ENCODE data around the gene NSUN2. TPM values are rescaled to one million over a fixed set of nuclear protein-coding genes. Genes with fewer than 3 reads are reported as not detected.

Gene NSUN2
- total and polyA plus RNA-seq, 2 of the 4 experiments (the other 2 are of a cell fraction), result 51.1 to 61.1 TPM

DNA sequence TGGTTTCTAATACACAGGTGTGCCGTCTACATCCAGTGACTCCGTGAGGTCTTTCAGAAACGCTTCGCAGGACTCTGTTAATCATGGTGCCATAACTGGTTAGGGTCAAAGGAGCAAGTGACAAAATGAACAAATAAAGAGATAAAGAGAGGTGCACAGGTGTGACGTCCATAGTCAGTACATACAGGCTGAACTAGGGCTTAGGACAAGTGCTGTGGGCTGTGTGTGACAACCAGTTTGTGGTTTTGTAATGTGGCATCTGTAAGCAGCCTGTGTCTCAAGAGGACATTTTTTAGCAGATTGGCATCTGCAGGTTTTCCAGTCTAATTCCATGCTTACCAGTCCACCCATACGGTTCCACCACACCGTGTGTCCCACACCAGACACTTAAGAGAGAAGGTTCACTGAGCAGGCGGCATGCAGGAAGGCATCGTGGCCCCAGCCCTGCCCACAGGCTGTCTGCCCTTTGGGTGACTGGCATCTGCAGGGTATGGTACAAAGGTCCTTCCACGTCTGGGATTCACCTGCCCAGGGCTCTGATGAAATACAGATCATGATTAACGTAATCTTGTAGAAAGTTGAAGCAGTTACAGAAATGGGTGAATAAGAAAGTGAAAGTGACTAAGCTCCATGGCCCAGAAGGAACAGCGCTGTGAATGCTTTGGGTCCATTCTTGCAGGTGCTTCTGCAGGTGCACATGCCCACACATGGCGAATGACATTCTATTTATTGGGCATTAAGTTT, 27.3 kb upstream of the NSUN2 start:
- Histone ChIP-seq H2BK5ac (ENCODE audit: low read depth, low read length, poor library complexity, severe bottlenecking) (no peak overlapping the region), H3K36me3 (ENCODE audit: control insufficient read depth, insufficient read depth, low read length) (peaks cover 26% of the 10 kb centered on the region), H3K18ac (ENCODE audit: low read depth, low read length) (no peak overlapping the region), H3K27me3 (ENCODE audit: control insufficient read depth, insufficient read depth, low read length) (no peaks in the 10 kb centered on the region), H3K79me1 (ENCODE audit: low read depth in 1 of 2, low read length in 2 of 2) (no peaks in the 10 kb centered on the region; a peak in 1 of 4 replicates), H3K9me3 (ENCODE audit: control insufficient read depth, insufficient read depth, low read length) (peaks cover 3% of the 10 kb centered on the region; the same call in 1 of the 2 replicates), H2BK20ac (ENCODE audit: low read depth, low read length) (no peak overlapping the region), H3K4me3 (ENCODE audit: insufficient read depth, low read depth, low read length) (no peak overlapping the region), H2AK9ac (replicated peaks; ENCODE audit: low read depth, low read length, poor library complexity) (no peak overlapping the region), H4K5ac (ENCODE audit: low read depth, low read length) (no peak overlapping the region), H3K9ac (ENCODE audit: low read depth, low read length) (no peak overlapping the region), H3K9me1 (ENCODE audit: insufficient read depth, low read length) (no peaks in the 10 kb centered on the region), H2AK5ac (ENCODE audit: low read depth, low read length) (no peak overlapping the region), H3K4me1 (ENCODE audit: control insufficient read depth, insufficient read depth, low read length) (no peaks in the 10 kb centered on the region), H2BK120ac (ENCODE audit: low read depth, low read length) (no peak overlapping the region), H3K23ac (ENCODE audit: low read depth, low read length) (no peak overlapping the region), H3K27ac (ENCODE audit: insufficient read depth, low read length) (no peak overlapping the region), H2BK15ac (ENCODE audit: low read depth, low read length) (no peak overlapping the region), H2AFZ (replicated peaks; ENCODE audit: low read length, poor library complexity) (no peak overlapping the region), H4K91ac (ENCODE audit: insufficient read depth, low read depth, low read length) (no peak overlapping the region), H3K4ac (ENCODE audit: low read depth, low read length) (no peak overlapping the region), H3K4me2 (ENCODE audit: low read depth, low read length) (no peak overlapping the region), H4K8ac (ENCODE audit: low read depth in 2 of 2, low read length in 2 of 2) (no peak overlapping the region), H3K56ac (ENCODE audit: extremely low read depth, insufficient read depth, low read length) (no peak overlapping the region), H4K20me1 (ENCODE audit: insufficient read depth, low read length) (no peaks in the 10 kb centered on the region), H3K14ac (replicated peaks; ENCODE audit: low read depth, low read length) (no peak overlapping the region)
- intact Hi-C loops (cut with micrococcal nuclease) (no loop called here), dilution Hi-C loops (cut with HindIII; ENCODE audit: low sequenced_read_pairs, unreplicated experiment) (no loop called here), in situ Hi-C loops (cut with MboI; ENCODE audit: low sequenced_read_pairs) (no loop called here)
- POLR2A ChIA-PET (ENCODE audit: unreplicated experiment), result no interaction called here
- DNase-seq (no peak), ATAC-seq (ENCODE audit: low read depth) (no peak)
- BruUV-seq (replicated peaks), result no TSS peak
- no peak for TF ChIP-seq MAFK (IDR thresholded peaks at IDR 0.05; ENCODE audit: low read depth, low read length)
- TF ChIP-seq CEBPB (IDR thresholded peaks at IDR 0.05; ENCODE audit: low read depth, low read length), result no peak
- TF ChIP-seq POLR2A (IDR thresholded peaks at IDR 0.05; ENCODE audit: low read depth, low read length), result no peak
- TF ChIP-seq CHD1 (IDR thresholded peaks at IDR 0.05; ENCODE audit: low read depth, low read length), result no peak
- no peak for TF ChIP-seq RCOR1 (IDR thresholded peaks at IDR 0.05; ENCODE audit: insufficient replicate concordance, low read length)
- TF ChIP-seq RFX5 (IDR thresholded peaks at IDR 0.05; ENCODE audit: low read depth, low read length), result no peak
- no peak for TF ChIP-seq BHLHE40 (IDR thresholded peaks at IDR 0.05; ENCODE audit: low read depth, low read length)
- TF ChIP-seq MXI1 (IDR thresholded peaks at IDR 0.05; ENCODE audit: borderline replicate concordance, low read depth, low read length), result no peak
- TF ChIP-seq, protein P1, sequence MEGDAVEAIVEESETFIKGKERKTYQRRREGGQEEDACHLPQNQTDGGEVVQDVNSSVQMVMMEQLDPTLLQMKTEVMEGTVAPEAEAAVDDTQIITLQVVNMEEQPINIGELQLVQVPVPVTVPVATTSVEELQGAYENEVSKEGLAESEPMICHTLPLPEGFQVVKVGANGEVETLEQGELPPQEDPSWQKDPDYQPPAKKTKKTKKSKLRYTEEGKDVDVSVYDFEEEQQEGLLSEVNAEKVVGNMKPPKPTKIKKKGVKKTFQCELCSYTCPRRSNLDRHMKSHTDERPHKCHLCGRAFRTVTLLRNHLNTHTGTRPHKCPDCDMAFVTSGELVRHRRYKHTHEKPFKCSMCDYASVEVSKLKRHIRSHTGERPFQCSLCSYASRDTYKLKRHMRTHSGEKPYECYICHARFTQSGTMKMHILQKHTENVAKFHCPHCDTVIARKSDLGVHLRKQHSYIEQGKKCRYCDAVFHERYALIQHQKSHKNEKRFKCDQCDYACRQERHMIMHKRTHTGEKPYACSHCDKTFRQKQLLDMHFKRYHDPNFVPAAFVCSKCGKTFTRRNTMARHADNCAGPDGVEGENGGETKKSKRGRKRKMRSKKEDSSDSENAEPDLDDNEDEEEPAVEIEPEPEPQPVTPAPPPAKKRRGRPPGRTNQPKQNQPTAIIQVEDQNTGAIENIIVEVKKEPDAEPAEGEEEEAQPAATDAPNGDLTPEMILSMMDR (conservative IDR thresholded peaks at IDR 0.05; ENCODE audit: low read depth, low read length), result no peak
- no peak for TF ChIP-seq FOS (IDR thresholded peaks at IDR 0.05; ENCODE audit: low read depth, low read length)
- no peak for TF ChIP-seq SMC3 (IDR thresholded peaks at IDR 0.05; ENCODE audit: low read depth, low read length)
- 100% methylated on average over 1 of the region's 13 CpGs; no CpG with 5 or more reads in 1 of the 2 experiments for WGBS, 2 experiments (ENCODE audit: extremely low coverage in 2 of 2, insufficient read length in 1 of 2)
- CTCF ChIA-PET, result no interaction called here
